NCI-H2227 (cell line): Measurements from ENCODE around the gene MPV17L.
"Not testable (repeated sequence)": the region's sequence is repeated elsewhere in the genome, so short reads cannot be mapped to it uniquely, and the experiment has no call there.

Source experiments
- DNase-seq: peaks from one replicate; lab custom pipeline; 2025; ENCODE audit not compliant: unreplicated experiment; lab: John Stamatoyannopoulos, UW

The MPV17L gene

GRCh38 chr16:15450624-15451023, 55.1 kb downstream of the MPV17L start:
- no peak for DNase-seq

GRCh38 chr16:15451098-15451731, 55.7 kb downstream of the MPV17L start:
- DNase-seq = no peak

GRCh38 chr16:15452246-15452855, 56.8 kb downstream of the MPV17L start:
- no peak for DNase-seq

GRCh38 chr16:15453296-15453695, 57.7 kb downstream of the MPV17L start:
- not testable (repeated sequence) for DNase-seq

- not testable (repeated sequence) for DNase-seq
Observed at GRCh38 chr16:15454933-15455332, 59.4 kb downstream of the MPV17L start.

GRCh38 chr16:15457400-15457799, 61.8 kb downstream of the MPV17L start:
- DNase-seq = no peak

GRCh38 chr16:15457958-15458357, 62.4 kb downstream of the MPV17L start:
- DNase-seq = no peak

GRCh38 chr16:15459791-15460190, 64.2 kb downstream of the MPV17L start:
- DNase-seq = no peak

- no peak for DNase-seq
Observed at GRCh38 chr16:15460601-15461000, 65.0 kb downstream of the MPV17L start.

- DNase-seq = no peak
Observed at GRCh38 chr16:15461376-15461775, 65.8 kb downstream of the MPV17L start.
